Heart right ventricle (tissue), 16 donors: ENCODE data around the gene FOXD1. TPM values are rescaled to one million over a fixed set of nuclear protein-coding genes. Genes with fewer than 3 reads are reported as not detected.

Experiments
- ATAC-seq, 8 donors: fragments of 200-7000 bp; cut with Tn5 transposase; one replicate each; pipeline ENCODE4 v1.9.1; 2020; ENCODE audit warnings: mild to moderate bottlenecking in 8 of 8, moderate library complexity in 8 of 8, moderate number of reproducible peaks in 1 of 8
- DNase-seq, 2 donors: peaks; one replicate each; pipeline ENCODE4 v3.0.0-alpha.2; 2020
- H3K27ac ChIP-seq, 10 donors: fragments of 200-600 bp; sonication (generic) in 2 of 10; one replicate each; pipeline versions ENCODE4 v1.5.0 to v1.8.0; 2020 to 2022; ENCODE audit warnings: mild to moderate bottlenecking in 3 of 10
- H3K27me3 ChIP-seq, 7 donors: fragments of 200-600 bp; one replicate each; pipeline ENCODE4 v1.8.0; 2021 to 2022; ENCODE audit warnings: mild to moderate bottlenecking in 2 of 7
- H3K36me3 ChIP-seq, 9 donors: fragments of 200-600 bp; sonication (generic) in 1 of 9; one replicate each; pipeline versions ENCODE4 v1.5.0 to v1.8.0; 2020 to 2022; ENCODE audit warnings: mild to moderate bottlenecking in 2 of 9
- H3K4me1 ChIP-seq, 9 donors: fragments of 200-600 bp; sonication (generic) in 1 of 9; one replicate each; pipeline versions ENCODE4 v1.5.0 to v1.8.0; 2020 to 2022; ENCODE audit warnings: mild to moderate bottlenecking in 4 of 9
- H3K4me3 ChIP-seq, 10 donors: fragments of 200-600 bp; sonication (generic) in 2 of 10; one replicate each; pipeline versions ENCODE4 v1.5.0 to v1.8.0; 2020 to 2022; ENCODE audit warnings: mild to moderate bottlenecking in 7 of 10, moderate library complexity in 2 of 10
- H3K9me3 ChIP-seq, 11 donors: fragments of 200-600 bp in 10 of 11; sonication (generic) in 2 of 11; one replicate each; pipeline versions ENCODE4 v1.5.0 to v1.8.0; 2013 to 2022; ENCODE audit warnings: mild to moderate bottlenecking in 2 of 11, control low read depth in 1 of 11, moderate library complexity in 1 of 11
- WGBS, 2 donors: extraction: QIAGEN DNeasy Blood & Tissue Kit; methylation state at CpG; one replicate each; pipeline ENCODE4 v1.1.7; 2013; ENCODE audit warnings: inconsistent platforms in 1 of 2; 5-methylcytosine and 5-hydroxymethylcytosine counted together
- intact Hi-C, 10 donors: fragments of 100-400 bp; cut with DNase I; formaldehyde crosslinking; loops; one replicate each; pipeline versions ENCODE4 v1.11.1 to v1.14.2; 2022
- polyA plus RNA-seq, 2 donors: library from polyadenylated mRNA; stranded (reverse); fragments of 200-250 nt; gene quantifications; one replicate each; pipeline ENCODE4 v1.2.3, GENCODE V29; 2013
- total RNA-seq, 10 donors: library from RNA; stranded (reverse); fragmentation: NEBNext Ultra II Directional in 3 of 10; extraction: Animal tissue kit (Norgen Biotek cat#: 25700) in 3 of 10; gene quantifications; one replicate each; pipeline versions ENCODE4 v1.2.1 to v1.2.4, GENCODE V29; 2021 to 2023
- TF ChIP-seq, protein P1 (sequence below), 9 donors: fragments of 200-600 bp; sonication (generic) in 2 of 9; IDR thresholded peaks; one replicate each; pipeline versions ENCODE4 v1.5.0 to v1.8.0; 2021 to 2022; ENCODE audit warnings: antibody characterized with exemption in 9 of 9, mild to moderate bottlenecking in 5 of 9, moderate library complexity in 1 of 9
- donor health status: Arrhythmogenic right ventricular cardiomyopathy.
- donor health status: ischemic (EF 13 %, LVEDD 7.1; RV severe dilation, severe dysfunction).
- donor health status: healthy with polysubstance abuse.
- donor health status: DM: no; HTN: yes; CAD: no.
- donor health status: DM: no; HTN: no; CAD: no.
- donor health status: ischemic (EF 25% LVEDD 6.9; RV normal size, moderate dysfunction).
- donor health status: ischemic (EF 25% LVEDD 5.7; RV mildly dilated, moderate dysfunction).
- donor health status: healthy.
- donor health status: DM: yes; HTN: yes; CAD: no.
- donor health status: Ischemic cardiomyopathy.
- donor health status: ischemic (EF 35%, LVEDD 5.7; RV mildly dilated, moderate dysfunction).
- donor health status: nonischemic (EF 11% LVEDD 7.7; RV severe dilation, severe dysfunction).
- donor health status: DM: yes; HTN: yes; CAD: no.
- donor health status: PGD.
- donor health status: ischemic (EF 29% LVEDD 5.4; RV normal size, mild dysfunction).
- donor health status: nonischemic (EF 23%, LVEDD 6.1; RV moderate dilation, normal function).

FOXD1 gene
- total and polyA plus RNA-seq, 12 donors: 0.07 to 0.15 (median 0.12) TPM; not detected in 7

- TF ChIP-seq, protein P1, sequence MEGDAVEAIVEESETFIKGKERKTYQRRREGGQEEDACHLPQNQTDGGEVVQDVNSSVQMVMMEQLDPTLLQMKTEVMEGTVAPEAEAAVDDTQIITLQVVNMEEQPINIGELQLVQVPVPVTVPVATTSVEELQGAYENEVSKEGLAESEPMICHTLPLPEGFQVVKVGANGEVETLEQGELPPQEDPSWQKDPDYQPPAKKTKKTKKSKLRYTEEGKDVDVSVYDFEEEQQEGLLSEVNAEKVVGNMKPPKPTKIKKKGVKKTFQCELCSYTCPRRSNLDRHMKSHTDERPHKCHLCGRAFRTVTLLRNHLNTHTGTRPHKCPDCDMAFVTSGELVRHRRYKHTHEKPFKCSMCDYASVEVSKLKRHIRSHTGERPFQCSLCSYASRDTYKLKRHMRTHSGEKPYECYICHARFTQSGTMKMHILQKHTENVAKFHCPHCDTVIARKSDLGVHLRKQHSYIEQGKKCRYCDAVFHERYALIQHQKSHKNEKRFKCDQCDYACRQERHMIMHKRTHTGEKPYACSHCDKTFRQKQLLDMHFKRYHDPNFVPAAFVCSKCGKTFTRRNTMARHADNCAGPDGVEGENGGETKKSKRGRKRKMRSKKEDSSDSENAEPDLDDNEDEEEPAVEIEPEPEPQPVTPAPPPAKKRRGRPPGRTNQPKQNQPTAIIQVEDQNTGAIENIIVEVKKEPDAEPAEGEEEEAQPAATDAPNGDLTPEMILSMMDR (IDR thresholded peaks at IDR 0.05): no peak
- 83 to 87% methylated on average over 1 of the region's 1 CpG for WGBS, 2 donors
- intact Hi-C loops: no loop called here
- Histone ChIP-seq H3K36me3 (no peaks in the 10 kb centered on the region), H3K27ac (no peak overlapping the region), H3K4me1 (no peaks in the 10 kb centered on the region), H3K9me3 (no peaks in the 10 kb centered on the region), H3K27me3 (peaks cover 0 to 27% (median 19%) of the 10 kb centered on the region in 7 donors), H3K4me3 (no peak overlapping the region)
- DNase-seq (no peak), ATAC-seq (no peak)
Observed at GRCh38 chr5:73484511-73484910, 35.9 kb upstream of the FOXD1 start.

DNA sequence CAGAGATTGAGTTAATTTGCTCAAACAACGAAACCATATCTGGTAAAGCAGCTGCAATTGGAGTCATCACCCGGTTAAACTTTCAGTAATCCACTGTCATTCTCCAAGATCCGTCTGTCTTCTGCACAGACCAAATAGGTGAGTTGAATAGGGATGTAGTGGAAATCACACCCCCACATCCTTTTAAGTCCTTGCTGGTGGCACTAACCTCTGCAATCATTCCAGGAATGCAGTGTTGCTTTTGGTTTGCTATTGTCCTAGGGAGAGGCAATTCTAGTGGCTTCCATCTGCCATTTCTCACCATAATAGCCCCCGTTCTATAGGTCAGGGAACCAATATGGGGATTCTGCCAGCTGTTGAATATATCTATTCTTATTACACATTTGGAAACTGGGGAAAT, 35.1 kb upstream of the FOXD1 start:
- no peak overlapping the region for H3K27ac ChIP-seq
- no peaks in the 10 kb centered on the region for H3K36me3 ChIP-seq
- intact Hi-C loops: no loop called here
- no peaks in the 10 kb centered on the region for H3K4me1 ChIP-seq
- no peak for ATAC-seq
- TF ChIP-seq, protein P1 (IDR thresholded peaks at IDR 0.05): no peak
- H3K9me3 ChIP-seq: no peaks in the 10 kb centered on the region
- DNase-seq: no peak
- WGBS, 2 donors: 75 to 78% methylated on average over 4 of the region's 4 CpGs
- H3K27me3 ChIP-seq: peaks cover 0 to 32% (median 16%) of the 10 kb centered on the region in 7 donors
- no peak overlapping the region for H3K4me3 ChIP-seq

DNA sequence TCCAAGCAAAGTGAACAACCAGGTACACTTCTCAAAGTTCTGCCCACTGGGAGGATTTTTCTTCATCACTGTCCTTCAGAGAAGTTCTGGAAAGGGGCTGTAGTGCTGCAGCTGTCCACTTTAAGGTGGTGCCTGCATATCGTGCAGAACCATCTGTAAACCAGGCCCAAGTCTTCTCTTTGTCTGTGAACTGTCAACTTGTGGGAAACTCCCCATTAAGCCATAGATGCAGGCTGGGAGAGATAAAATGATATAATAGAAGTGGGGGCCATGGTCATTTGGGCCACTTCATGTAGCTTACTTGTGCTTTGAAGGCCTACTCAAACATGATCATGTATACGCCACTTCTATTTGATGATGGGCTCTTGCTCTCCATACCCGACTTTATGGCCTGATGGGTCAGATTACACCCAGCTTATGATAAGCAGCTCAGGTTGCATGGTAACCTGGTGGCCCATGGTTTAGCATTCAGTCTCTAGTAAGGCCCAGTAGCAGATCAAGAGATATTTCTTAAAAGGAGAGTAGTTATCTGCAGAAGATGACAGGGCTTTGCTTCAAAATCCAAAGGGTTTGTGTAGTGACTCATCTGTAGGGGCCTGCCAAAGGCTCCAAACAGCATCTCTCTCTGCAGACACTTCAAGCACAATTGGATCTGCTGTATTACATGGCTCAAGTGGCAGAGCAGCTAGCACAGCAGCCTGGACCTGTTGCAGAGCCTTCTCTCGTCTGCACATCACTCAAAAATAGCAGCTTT, 34.0 kb upstream of the FOXD1 start:
- TF ChIP-seq, protein P1 (IDR thresholded peaks at IDR 0.05): no peak
- no peaks in the 10 kb centered on the region for H3K4me1 ChIP-seq
- WGBS, 2 donors: 77 to 80% methylated on average over 4 of the region's 4 CpGs
- peaks cover 0 to 39% (median 14%) of the 10 kb centered on the region in 7 donors for H3K27me3 ChIP-seq
- no peaks in the 10 kb centered on the region for H3K9me3 ChIP-seq
- H3K27ac ChIP-seq: no peak overlapping the region
- DNase-seq (no peak), ATAC-seq (no peak)
- H3K4me3 ChIP-seq: no peak overlapping the region
- intact Hi-C loops: no loop called here
- H3K36me3 ChIP-seq: no peaks in the 10 kb centered on the region

DNA sequence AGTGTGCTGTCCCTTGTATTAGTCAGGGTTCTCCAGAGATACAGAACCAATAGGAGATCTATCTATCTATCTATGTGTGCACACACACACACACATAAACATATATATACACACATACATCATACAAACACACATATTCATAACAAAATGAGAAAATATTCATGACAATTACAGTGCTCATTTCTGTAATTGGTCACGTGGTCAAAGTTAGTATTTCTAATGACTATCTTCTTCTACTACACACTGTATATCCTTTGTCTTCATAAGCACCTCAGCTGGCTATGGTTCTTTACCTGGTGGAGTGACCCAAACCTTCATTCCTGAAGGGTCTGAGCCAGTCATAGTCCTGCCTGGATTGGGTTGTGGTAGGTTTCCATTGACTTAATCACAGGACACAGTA, 31.9 kb upstream of the FOXD1 start:
- Histone ChIP-seq H3K27ac (no peak overlapping the region), H3K36me3 (no peaks in the 10 kb centered on the region), H3K27me3 (peaks cover 0 to 33% (median 14%) of the 10 kb centered on the region in 7 donors), H3K9me3 (no peaks in the 10 kb centered on the region), H3K4me3 (no peak overlapping the region), H3K4me1 (no peaks in the 10 kb centered on the region)
- DNase-seq: no peak
- 93 to 97% methylated on average over 1 of the region's 1 CpG for WGBS, 2 donors
- TF ChIP-seq, protein P1 (IDR thresholded peaks at IDR 0.05): no peak
- intact Hi-C loops: no loop called here
- no peak for ATAC-seq
